Measurements from ENCODE around the gene TRAF7.

Gene TRAF7

GRCh38 chr16:2223221-2223941 is 67.8 kb downstream of the TRAF7 start, which contains the start of gene E4F1:
TSS of gene E4F1 (plus strand) at chr16:2223591. CDS start at chr16:2223614, 23 bp downstream.
- DNase-seq (ENCODE audit: low read depth) = peak; percentile 100

- DNase-seq (ENCODE audit: low read depth) = peak; percentile 54
These were observed 68.4 kb downstream of the TRAF7 start for GRCh38 chr16:2223942-2224486.

GRCh38 chr16:2226245-2226793 is 70.7 kb downstream of the TRAF7 start:
- no peak for DNase-seq (ENCODE audit: low read depth)

GRCh38 chr16:2226918-2227317 is 71.3 kb downstream of the TRAF7 start:
- no peak for DNase-seq (ENCODE audit: low read depth)
